GM23338 (cell line): Measurements from ENCODE around the gene OSTC. TPM values are rescaled to one million over a fixed set of nuclear protein-coding genes. Genes with fewer than 3 reads are reported as not detected.

Experiments
- ATAC-seq: fragments of 200-7000 bp; cut with Tn5 transposase; 3 replicates; pipeline ENCODE4 v1.9.1; 2020
- DNase-seq: peaks from one replicate; pipeline ENCODE4 v3.0.0-alpha.2; 2015; ENCODE audit warnings: low spot score
- H2AFZ ChIP-seq: fragments of 200-600 bp; sonication (generic); 2 replicates; pipeline ENCODE4 v1.8.0; 2016; ENCODE audit warnings: antibody characterized with exemption, mild to moderate bottlenecking, moderate library complexity
- H3F3A ChIP-seq: fragments of 200-600 bp; sonication (generic); replicated peaks from 2 replicates; pipeline ENCODE4 v1.8.0; 2017; ENCODE audit warnings: antibody characterized with exemption, mixed run types, low read depth
- H3K27ac ChIP-seq: fragments of 200-600 bp; sonication (generic); 2 replicates; pipeline ENCODE4 v1.6.1; 2016; ENCODE audit warnings: low read depth
- H3K27me3 ChIP-seq: fragments of 200-600 bp; sonication (generic); 2 replicates; pipeline ENCODE4 v1.8.0; 2016; ENCODE audit warnings: mild to moderate bottlenecking, mixed run types, moderate library complexity; ENCODE audit not compliant: insufficient read depth
- H3K36me3 ChIP-seq: fragments of 200-600 bp; sonication (generic); 2 replicates; pipeline ENCODE4 v1.8.0; 2016; ENCODE audit warnings: mild to moderate bottlenecking; ENCODE audit not compliant: insufficient read depth
- H3K4me1 ChIP-seq: fragments of 200-600 bp; sonication (generic); 2 replicates; pipeline ENCODE4 v1.8.0; 2016; ENCODE audit warnings: mild to moderate bottlenecking, moderate library complexity; ENCODE audit not compliant: insufficient read depth
- H3K4me2 ChIP-seq: fragments of 200-600 bp; sonication (generic); 2 replicates; pipeline ENCODE4 v1.7.1; 2017; ENCODE audit warnings: mixed run types
- H3K4me3 ChIP-seq: fragments of 200-600 bp; sonication (generic); 2 replicates; pipeline ENCODE4 v1.6.1; 2016; ENCODE audit warnings: mixed run types
- H3K79me2 ChIP-seq: fragments of 200-600 bp; sonication (generic); replicated peaks from 2 replicates; pipeline ENCODE4 v1.8.0; 2017; ENCODE audit warnings: mild to moderate bottlenecking; ENCODE audit not compliant: insufficient read depth
- H3K9me2 ChIP-seq: fragments of 200-600 bp; sonication (generic); 2 replicates; pipeline ENCODE4 v1.8.0; 2017; ENCODE audit not compliant: insufficient read depth
- H4K20me1 ChIP-seq: fragments of 200-600 bp; sonication (generic); replicated peaks from 2 replicates; pipeline ENCODE4 v1.8.0; 2017; ENCODE audit warnings: mild to moderate bottlenecking; ENCODE audit not compliant: insufficient read depth
- H3K27ac Mint-ChIP-seq: 2 replicates; pipeline ENCODE4 v1.8.0; 2020; ENCODE audit warnings: inconsistent platforms, mild to moderate bottlenecking, moderate library complexity, mixed read lengths
- H3K27me3 Mint-ChIP-seq: 3 replicates; pipeline ENCODE4 v1.8.0; 2022; ENCODE audit warnings: low read depth, mild to moderate bottlenecking, moderate library complexity, mixed read lengths, inconsistent platforms; ENCODE audit not compliant: insufficient read depth, poor library complexity
- H3K36me3 Mint-ChIP-seq: 3 replicates; pipeline ENCODE4 v1.8.0; 2021; ENCODE audit warnings: low read depth, mild to moderate bottlenecking, inconsistent platforms, moderate library complexity, mixed read lengths
- H3K4me1 Mint-ChIP-seq: 3 replicates; pipeline ENCODE4 v1.8.0; 2020; ENCODE audit warnings: mild to moderate bottlenecking, inconsistent platforms, mixed read lengths
- H3K4me3 Mint-ChIP-seq: 3 replicates; pipeline ENCODE4 v1.8.0; 2021; ENCODE audit warnings: moderate library complexity, mild to moderate bottlenecking, inconsistent platforms, mixed read lengths
- H3K9me3 Mint-ChIP-seq: 3 replicates; pipeline ENCODE4 v1.8.0; 2020; ENCODE audit warnings: moderate library complexity, mild to moderate bottlenecking, inconsistent platforms, mixed read lengths
- CREB1 ChIP-seq: fragments of 250-450 bp; sonication (Bioruptor Pico); IDR thresholded peaks from 2 replicates; pipeline ENCODE4 v1.5.0; 2020; ENCODE audit warnings: low read depth, mild to moderate bottlenecking, moderate library complexity
- EZH2 ChIP-seq: fragments of 200-600 bp; sonication (generic); IDR thresholded peaks from one replicate; pipeline ENCODE4 v1.8.0; 2017; ENCODE audit warnings: antibody characterized with exemption, mild to moderate bottlenecking, low read depth; ENCODE audit not compliant: unreplicated experiment
- EZH2phosphoT487 ChIP-seq: fragments of 200-600 bp; sonication (generic); IDR thresholded peaks from one replicate; pipeline ENCODE4 v1.8.1; 2018; ENCODE audit warnings: antibody characterized with exemption; ENCODE audit not compliant: unreplicated experiment
- JUNB ChIP-seq: IDR thresholded peaks from one replicate; pipeline ENCODE4 v1.6.1; 2016; ENCODE audit warnings: antibody characterized with exemption; ENCODE audit not compliant: unreplicated experiment
- NANOG ChIP-seq: IDR thresholded peaks from 2 replicates; pipeline ENCODE4 v1.6.1; 2016; ENCODE audit warnings: antibody characterized with exemption, borderline replicate concordance
- POLR2AphosphoS5 ChIP-seq: IDR thresholded peaks from 2 replicates; pipeline ENCODE4 v1.6.1; 2016; ENCODE audit warnings: antibody characterized with exemption, low read depth
- STAT1 ChIP-seq: IDR thresholded peaks from one replicate; pipeline ENCODE4 v1.6.1; 2016; ENCODE audit warnings: antibody characterized with exemption; ENCODE audit not compliant: unreplicated experiment
- ZNF114 ChIP-seq: fragments of 250-450 bp; sonication (Bioruptor Pico); IDR thresholded peaks from 2 replicates; pipeline ENCODE4 v1.5.0; 2020; ENCODE audit warnings: mild to moderate bottlenecking, moderate library complexity
- ZNF331 ChIP-seq: fragments of 250-450 bp; sonication (Bioruptor Pico); IDR thresholded peaks from 2 replicates; pipeline ENCODE4 v1.5.0; 2020; ENCODE audit warnings: low read depth, mild to moderate bottlenecking, moderate library complexity
- polyA plus RNA-seq: library from polyadenylated mRNA; unstranded; fragments of >200 nt; fragmentation: Nextera tagmentation; extraction: Ambion mirVana; gene quantifications from 2 replicates; pipeline ENCODE4 v1.2.1, GENCODE V29; 2016
- total RNA-seq: library from RNA; depleted of rRNA; stranded (reverse); fragments of >200 nt; shearing (Covaris generic); gene quantifications from 2 replicates; pipeline ENCODE4 v1.2.3, GENCODE V29; 2014
- TF ChIP-seq, protein P1 (sequence below): IDR thresholded peaks from 2 replicates; pipeline ENCODE4 v1.6.1; 2016; ENCODE audit warnings: antibody characterized with exemption
- TF ChIP-seq, protein P2 (sequence below), 2 experiments: fragments of 200-600 bp in 1 of 2; sonication (generic) in 1 of 2; conservative IDR thresholded peaks; 2 replicates each; pipeline versions ENCODE4 v1.5.1 to v1.6.1; 2016 to 2017; ENCODE audit warnings: antibody characterized with exemption in 2 of 2, low read depth in 2 of 2, mild to moderate bottlenecking in 2 of 2, moderate library complexity in 1 of 2
- TF ChIP-seq, protein P3 (sequence below): fragments of 250-450 bp; sonication (Bioruptor Pico); IDR thresholded peaks from 2 replicates; pipeline ENCODE4 v1.5.0; 2020; ENCODE audit warnings: mild to moderate bottlenecking, moderate library complexity
- TF ChIP-seq, protein P4 (sequence below): IDR thresholded peaks from one replicate; pipeline ENCODE4 v1.6.1; 2018; ENCODE audit warnings: antibody characterized with exemption; ENCODE audit not compliant: unreplicated experiment

Gene OSTC
- total and polyA plus RNA-seq, 2 experiments from 2014 or later: 142 to 311 TPM

DNA sequence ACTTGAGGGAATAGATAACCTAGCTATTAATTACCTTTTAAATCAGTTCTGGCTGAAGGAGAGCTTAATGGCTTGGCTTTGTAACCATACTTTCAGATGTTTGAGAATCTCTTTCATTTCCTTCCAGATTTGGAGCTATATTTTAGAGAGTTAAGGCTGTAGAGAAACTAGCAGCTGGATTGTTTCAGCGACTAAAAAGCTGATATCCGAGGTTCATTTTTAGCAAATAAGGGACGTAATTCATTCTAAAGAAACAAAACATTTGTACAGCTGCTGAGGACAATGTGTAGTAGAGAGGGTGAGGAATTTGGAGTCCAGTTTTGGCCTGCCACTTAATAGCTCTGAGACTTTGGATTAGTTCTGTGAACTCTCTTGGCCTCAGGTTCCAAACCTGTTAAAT, 12.2 kb downstream of the OSTC start:
- no peak for DNase-seq

More for the DNA sequence above, 12.2 kb downstream of the OSTC start:
- H3K36me3 Mint-ChIP-seq: peaks cover 56% of the 10 kb centered on the region
- no peak overlapping the region for H3K4me3 ChIP-seq
- no peaks in the 10 kb centered on the region for H3K4me1 ChIP-seq
- peaks cover 25% of the 10 kb centered on the region; the same call in 1 of the 2 replicates for H3K79me2 ChIP-seq
- peaks cover 16% of the 10 kb centered on the region for H3K36me3 ChIP-seq
- no peak overlapping the region for H3K4me3 Mint-ChIP-seq
- H3K27ac Mint-ChIP-seq: no peak overlapping the region
- no peaks in the 10 kb centered on the region for H3K4me1 Mint-ChIP-seq
- TF ChIP-seq, protein P1, sequence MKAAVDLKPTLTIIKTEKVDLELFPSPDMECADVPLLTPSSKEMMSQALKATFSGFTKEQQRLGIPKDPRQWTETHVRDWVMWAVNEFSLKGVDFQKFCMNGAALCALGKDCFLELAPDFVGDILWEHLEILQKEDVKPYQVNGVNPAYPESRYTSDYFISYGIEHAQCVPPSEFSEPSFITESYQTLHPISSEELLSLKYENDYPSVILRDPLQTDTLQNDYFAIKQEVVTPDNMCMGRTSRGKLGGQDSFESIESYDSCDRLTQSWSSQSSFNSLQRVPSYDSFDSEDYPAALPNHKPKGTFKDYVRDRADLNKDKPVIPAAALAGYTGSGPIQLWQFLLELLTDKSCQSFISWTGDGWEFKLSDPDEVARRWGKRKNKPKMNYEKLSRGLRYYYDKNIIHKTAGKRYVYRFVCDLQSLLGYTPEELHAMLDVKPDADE: no peak
- no peak for TF ChIP-seq ZNF114
- TF ChIP-seq POLR2AphosphoS5: no peak
- TF ChIP-seq, protein P2, sequence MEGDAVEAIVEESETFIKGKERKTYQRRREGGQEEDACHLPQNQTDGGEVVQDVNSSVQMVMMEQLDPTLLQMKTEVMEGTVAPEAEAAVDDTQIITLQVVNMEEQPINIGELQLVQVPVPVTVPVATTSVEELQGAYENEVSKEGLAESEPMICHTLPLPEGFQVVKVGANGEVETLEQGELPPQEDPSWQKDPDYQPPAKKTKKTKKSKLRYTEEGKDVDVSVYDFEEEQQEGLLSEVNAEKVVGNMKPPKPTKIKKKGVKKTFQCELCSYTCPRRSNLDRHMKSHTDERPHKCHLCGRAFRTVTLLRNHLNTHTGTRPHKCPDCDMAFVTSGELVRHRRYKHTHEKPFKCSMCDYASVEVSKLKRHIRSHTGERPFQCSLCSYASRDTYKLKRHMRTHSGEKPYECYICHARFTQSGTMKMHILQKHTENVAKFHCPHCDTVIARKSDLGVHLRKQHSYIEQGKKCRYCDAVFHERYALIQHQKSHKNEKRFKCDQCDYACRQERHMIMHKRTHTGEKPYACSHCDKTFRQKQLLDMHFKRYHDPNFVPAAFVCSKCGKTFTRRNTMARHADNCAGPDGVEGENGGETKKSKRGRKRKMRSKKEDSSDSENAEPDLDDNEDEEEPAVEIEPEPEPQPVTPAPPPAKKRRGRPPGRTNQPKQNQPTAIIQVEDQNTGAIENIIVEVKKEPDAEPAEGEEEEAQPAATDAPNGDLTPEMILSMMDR (conservative IDR thresholded peaks at IDR 0.05; ENCODE audit: low read depth in 2 of 2): no peak
- TF ChIP-seq EZH2phosphoT487: no peak
- TF ChIP-seq, protein P3, sequence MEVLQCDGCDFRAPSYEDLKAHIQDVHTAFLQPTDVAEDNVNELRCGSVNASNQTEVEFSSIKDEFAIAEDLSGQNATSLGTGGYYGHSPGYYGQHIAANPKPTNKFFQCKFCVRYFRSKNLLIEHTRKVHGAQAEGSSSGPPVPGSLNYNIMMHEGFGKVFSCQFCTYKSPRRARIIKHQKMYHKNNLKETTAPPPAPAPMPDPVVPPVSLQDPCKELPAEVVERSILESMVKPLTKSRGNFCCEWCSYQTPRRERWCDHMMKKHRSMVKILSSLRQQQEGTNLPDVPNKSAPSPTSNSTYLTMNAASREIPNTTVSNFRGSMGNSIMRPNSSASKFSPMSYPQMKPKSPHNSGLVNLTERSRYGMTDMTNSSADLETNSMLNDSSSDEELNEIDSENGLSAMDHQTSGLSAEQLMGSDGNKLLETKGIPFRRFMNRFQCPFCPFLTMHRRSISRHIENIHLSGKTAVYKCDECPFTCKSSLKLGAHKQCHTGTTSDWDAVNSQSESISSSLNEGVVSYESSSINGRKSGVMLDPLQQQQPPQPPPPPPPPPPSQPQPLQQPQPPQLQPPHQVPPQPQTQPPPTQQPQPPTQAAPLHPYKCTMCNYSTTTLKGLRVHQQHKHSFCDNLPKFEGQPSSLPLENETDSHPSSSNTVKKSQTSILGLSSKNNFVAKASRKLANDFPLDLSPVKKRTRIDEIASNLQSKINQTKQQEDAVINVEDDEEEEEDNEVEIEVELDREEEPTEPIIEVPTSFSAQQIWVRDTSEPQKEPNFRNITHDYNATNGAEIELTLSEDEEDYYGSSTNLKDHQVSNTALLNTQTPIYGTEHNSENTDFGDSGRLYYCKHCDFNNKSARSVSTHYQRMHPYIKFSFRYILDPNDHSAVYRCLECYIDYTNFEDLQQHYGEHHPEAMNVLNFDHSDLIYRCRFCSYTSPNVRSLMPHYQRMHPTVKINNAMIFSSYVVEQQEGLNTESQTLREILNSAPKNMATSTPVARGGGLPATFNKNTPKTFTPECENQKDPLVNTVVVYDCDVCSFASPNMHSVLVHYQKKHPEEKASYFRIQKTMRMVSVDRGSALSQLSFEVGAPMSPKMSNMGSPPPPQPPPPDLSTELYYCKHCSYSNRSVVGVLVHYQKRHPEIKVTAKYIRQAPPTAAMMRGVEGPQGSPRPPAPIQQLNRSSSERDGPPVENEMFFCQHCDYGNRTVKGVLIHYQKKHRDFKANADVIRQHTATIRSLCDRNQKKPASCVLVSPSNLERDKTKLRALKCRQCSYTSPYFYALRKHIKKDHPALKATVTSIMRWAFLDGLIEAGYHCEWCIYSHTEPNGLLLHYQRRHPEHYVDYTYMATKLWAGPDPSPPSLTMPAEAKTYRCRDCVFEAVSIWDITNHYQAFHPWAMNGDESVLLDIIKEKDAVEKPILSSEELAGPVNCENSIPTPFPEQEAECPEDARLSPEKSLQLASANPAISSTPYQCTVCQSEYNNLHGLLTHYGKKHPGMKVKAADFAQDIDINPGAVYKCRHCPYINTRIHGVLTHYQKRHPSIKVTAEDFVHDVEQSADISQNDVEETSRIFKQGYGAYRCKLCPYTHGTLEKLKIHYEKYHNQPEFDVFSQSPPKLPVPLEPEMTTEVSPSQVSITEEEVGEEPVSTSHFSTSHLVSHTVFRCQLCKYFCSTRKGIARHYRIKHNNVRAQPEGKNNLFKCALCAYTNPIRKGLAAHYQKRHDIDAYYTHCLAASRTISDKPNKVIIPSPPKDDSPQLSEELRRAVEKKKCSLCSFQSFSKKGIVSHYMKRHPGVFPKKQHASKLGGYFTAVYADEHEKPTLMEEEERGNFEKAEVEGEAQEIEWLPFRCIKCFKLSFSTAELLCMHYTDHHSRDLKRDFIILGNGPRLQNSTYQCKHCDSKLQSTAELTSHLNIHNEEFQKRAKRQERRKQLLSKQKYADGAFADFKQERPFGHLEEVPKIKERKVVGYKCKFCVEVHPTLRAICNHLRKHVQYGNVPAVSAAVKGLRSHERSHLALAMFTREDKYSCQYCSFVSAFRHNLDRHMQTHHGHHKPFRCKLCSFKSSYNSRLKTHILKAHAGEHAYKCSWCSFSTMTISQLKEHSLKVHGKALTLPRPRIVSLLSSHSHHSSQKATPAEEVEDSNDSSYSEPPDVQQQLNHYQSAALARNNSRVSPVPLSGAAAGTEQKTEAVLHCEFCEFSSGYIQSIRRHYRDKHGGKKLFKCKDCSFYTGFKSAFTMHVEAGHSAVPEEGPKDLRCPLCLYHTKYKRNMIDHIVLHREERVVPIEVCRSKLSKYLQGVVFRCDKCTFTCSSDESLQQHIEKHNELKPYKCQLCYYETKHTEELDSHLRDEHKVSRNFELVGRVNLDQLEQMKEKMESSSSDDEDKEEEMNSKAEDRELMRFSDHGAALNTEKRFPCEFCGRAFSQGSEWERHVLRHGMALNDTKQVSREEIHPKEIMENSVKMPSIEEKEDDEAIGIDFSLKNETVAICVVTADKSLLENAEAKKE (CRISPR knock-in tag): no peak
- TF ChIP-seq EZH2: no peak
- no peak for TF ChIP-seq CREB1 (CRISPR knock-in tag)
- no peak for TF ChIP-seq STAT1
- TF ChIP-seq, protein P4, sequence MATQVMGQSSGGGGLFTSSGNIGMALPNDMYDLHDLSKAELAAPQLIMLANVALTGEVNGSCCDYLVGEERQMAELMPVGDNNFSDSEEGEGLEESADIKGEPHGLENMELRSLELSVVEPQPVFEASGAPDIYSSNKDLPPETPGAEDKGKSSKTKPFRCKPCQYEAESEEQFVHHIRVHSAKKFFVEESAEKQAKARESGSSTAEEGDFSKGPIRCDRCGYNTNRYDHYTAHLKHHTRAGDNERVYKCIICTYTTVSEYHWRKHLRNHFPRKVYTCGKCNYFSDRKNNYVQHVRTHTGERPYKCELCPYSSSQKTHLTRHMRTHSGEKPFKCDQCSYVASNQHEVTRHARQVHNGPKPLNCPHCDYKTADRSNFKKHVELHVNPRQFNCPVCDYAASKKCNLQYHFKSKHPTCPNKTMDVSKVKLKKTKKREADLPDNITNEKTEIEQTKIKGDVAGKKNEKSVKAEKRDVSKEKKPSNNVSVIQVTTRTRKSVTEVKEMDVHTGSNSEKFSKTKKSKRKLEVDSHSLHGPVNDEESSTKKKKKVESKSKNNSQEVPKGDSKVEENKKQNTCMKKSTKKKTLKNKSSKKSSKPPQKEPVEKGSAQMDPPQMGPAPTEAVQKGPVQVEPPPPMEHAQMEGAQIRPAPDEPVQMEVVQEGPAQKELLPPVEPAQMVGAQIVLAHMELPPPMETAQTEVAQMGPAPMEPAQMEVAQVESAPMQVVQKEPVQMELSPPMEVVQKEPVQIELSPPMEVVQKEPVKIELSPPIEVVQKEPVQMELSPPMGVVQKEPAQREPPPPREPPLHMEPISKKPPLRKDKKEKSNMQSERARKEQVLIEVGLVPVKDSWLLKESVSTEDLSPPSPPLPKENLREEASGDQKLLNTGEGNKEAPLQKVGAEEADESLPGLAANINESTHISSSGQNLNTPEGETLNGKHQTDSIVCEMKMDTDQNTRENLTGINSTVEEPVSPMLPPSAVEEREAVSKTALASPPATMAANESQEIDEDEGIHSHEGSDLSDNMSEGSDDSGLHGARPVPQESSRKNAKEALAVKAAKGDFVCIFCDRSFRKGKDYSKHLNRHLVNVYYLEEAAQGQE: no peak
- TF ChIP-seq JUNB: no peak
- no peak for TF ChIP-seq ZNF331 (CRISPR knock-in tag)
- no peak for TF ChIP-seq NANOG
- ATAC-seq: no peak
- H3K9me2 ChIP-seq: no peaks in the 10 kb centered on the region
- H4K20me1 ChIP-seq: peaks cover 14% of the 10 kb centered on the region
- no peak overlapping the region for H3K4me2 ChIP-seq
- H3K27ac ChIP-seq: no peak overlapping the region
- H3K27me3 ChIP-seq: no peaks in the 10 kb centered on the region
- H2AFZ ChIP-seq: no peak overlapping the region
- H3F3A ChIP-seq: no peaks in the 10 kb centered on the region
- H3K9me3 Mint-ChIP-seq: no peaks in the 10 kb centered on the region
- no peaks in the 10 kb centered on the region for H3K27me3 Mint-ChIP-seq
